ENCODE data around the gene DLL3.
"Not testable (repeated sequence)": the region's sequence is repeated elsewhere in the genome, so short reads cannot be mapped to it uniquely, and the experiment has no call there.

The DLL3 gene

GRCh38 chr19:39498798-39499642, at the start of gene DLL3:
Gene DLL3, plus strand, starts transcription at chr19:39498947. Its CDS starts 28 bp downstream, at chr19:39498975.
- no peak for DNase-seq (ENCODE audit: low read depth)

GRCh38 chr19:39449116-39449797, 49.5 kb upstream of the DLL3 start:
- no peak for DNase-seq (ENCODE audit: low read depth)

GRCh38 chr19:39451257-39451656, 47.5 kb upstream of the DLL3 start:
- DNase-seq (ENCODE audit: low read depth): not testable (repeated sequence)

- no peak for DNase-seq (ENCODE audit: low read depth)
Observed at GRCh38 chr19:39463403-39463802, 35.3 kb upstream of the DLL3 start.

GRCh38 chr19:39465956-39466747, 32.6 kb upstream of the DLL3 start:
- no peak for DNase-seq (ENCODE audit: low read depth)

GRCh38 chr19:39467941-39468340, 30.8 kb upstream of the DLL3 start:
- DNase-seq (ENCODE audit: low read depth): no peak

- no peak for DNase-seq (ENCODE audit: low read depth)
Observed at GRCh38 chr19:39469036-39469435, 29.7 kb upstream of the DLL3 start.

- no peak for DNase-seq (ENCODE audit: low read depth)
Observed at GRCh38 chr19:39469567-39469966, 29.2 kb upstream of the DLL3 start.

- DNase-seq (ENCODE audit: low read depth): no peak
Observed at GRCh38 chr19:39470724-39471339, 27.9 kb upstream of the DLL3 start.

- no peak for DNase-seq (ENCODE audit: low read depth)
Observed at GRCh38 chr19:39471756-39472536, 26.8 kb upstream of the DLL3 start.

- DNase-seq (ENCODE audit: low read depth): no peak
Observed at GRCh38 chr19:39472746-39473442, 25.9 kb upstream of the DLL3 start.

GRCh38 chr19:39473443-39473960, 25.2 kb upstream of the DLL3 start:
- no peak for DNase-seq (ENCODE audit: low read depth)

- peak; percentile 46 for DNase-seq (ENCODE audit: low read depth)
Observed at GRCh38 chr19:39474139-39474620, 24.6 kb upstream of the DLL3 start.

- DNase-seq (ENCODE audit: low read depth): no peak
Observed at GRCh38 chr19:39475748-39476147, 23.0 kb upstream of the DLL3 start.

- not testable (repeated sequence) for DNase-seq (ENCODE audit: low read depth)
Observed at GRCh38 chr19:39479319-39479801, 19.4 kb upstream of the DLL3 start.

GRCh38 chr19:39479916-39480315, 18.8 kb upstream of the DLL3 start:
- DNase-seq (ENCODE audit: low read depth): no peak

GRCh38 chr19:39480337-39481228, 18.2 kb upstream of the DLL3 start, which contains the start of gene TIMM50:
Gene TIMM50, plus strand, starts transcription at chr19:39480838. Its CDS starts 16 bp downstream, at chr19:39480854.
- DNase-seq (ENCODE audit: low read depth): peak; percentile 98

- DNase-seq (ENCODE audit: low read depth): no peak
Observed at GRCh38 chr19:39481229-39481545, 17.6 kb upstream of the DLL3 start.

- no peak for DNase-seq (ENCODE audit: low read depth)
Observed at GRCh38 chr19:39481676-39482075, 17.1 kb upstream of the DLL3 start.
